Lower leg skin (tissue), 4 donors: ENCODE data around the gene UROC1. TPM values are rescaled to one million over a fixed set of nuclear protein-coding genes. Genes with fewer than 3 reads are reported as not detected.

Experiments used
- DNase-seq, 2 donors: peaks; one replicate each; pipeline ENCODE4 v3.0.0-alpha.2; 2019; ENCODE audit warnings: low spot score in 2 of 2
- H3K4me3 ChIP-seq: fragments of 200-600 bp; sonication (generic); 2 replicates; pipeline ENCODE4 v1.5.1; 2017; ENCODE audit warnings: mild to moderate bottlenecking, low read depth; ENCODE audit not compliant: poor library complexity, severe bottlenecking
- CTCF ChIP-seq, 3 donors: fragments of 450-650 bp; IDR thresholded peaks; one replicate each; pipeline ENCODE4 v1.5.1; 2016; ENCODE audit warnings: antibody characterized with exemption in 3 of 3, mild to moderate bottlenecking in 3 of 3, moderate library complexity in 2 of 3
- POLR2A ChIP-seq, 2 donors: fragments of 450-650 bp; IDR thresholded peaks; one replicate each; pipeline ENCODE4 v1.6.1; 2016 to 2017; ENCODE audit warnings: antibody characterized with exemption in 2 of 2, mild to moderate bottlenecking in 1 of 2, moderate library complexity in 1 of 2
- WGBS, 2 donors: methylation state at CpG; one replicate each; pipeline ENCODE4 v1.1.5; 2018; 5-methylcytosine and 5-hydroxymethylcytosine counted together
- intact Hi-C: fragments of 100-400 bp; cut with DNase I; formaldehyde crosslinking; loops from one replicate; pipeline ENCODE4 v1.15.0; 2023; ENCODE audit warnings: low total_unique reads
- total RNA-seq, 4 donors: library from RNA; depleted of rRNA; stranded (reverse); fragments of >200 nt; gene quantifications; one replicate each; pipeline ENCODE4 v1.1.0, GENCODE V29; 2016

The UROC1 gene
- total RNA-seq, 4 donors from 2014 or later: not detected

GRCh38 chr3:126485176-126485897, 32.2 kb downstream of the UROC1 start:
- no peak for TF ChIP-seq CTCF (IDR thresholded peaks at IDR 0.05)
- TF ChIP-seq POLR2A (IDR thresholded peaks at IDR 0.05): no peak
- WGBS, 2 donors: 85 to 88% methylated on average over 8 of the region's 8 CpGs
- intact Hi-C loops: no loop called here
- H3K4me3 ChIP-seq: no peak overlapping the region
- no peak for DNase-seq

- intact Hi-C loops: no loop called here
- 81 to 86% methylated on average over 3 of the region's 3 CpGs for WGBS, 2 donors
- DNase-seq: no peak
- no peak overlapping the region for H3K4me3 ChIP-seq
- TF ChIP-seq CTCF (IDR thresholded peaks at IDR 0.05): no peak
- TF ChIP-seq POLR2A (IDR thresholded peaks at IDR 0.05): no peak
Observed at GRCh38 chr3:126484662-126485061, 32.9 kb downstream of the UROC1 start.

- no peak overlapping the region for H3K4me3 ChIP-seq
- TF ChIP-seq CTCF (IDR thresholded peaks at IDR 0.05) (no peak), POLR2A (IDR thresholded peaks at IDR 0.05) (no peak)
- DNase-seq: no peak
- whole genome bisulfite sequencing, 2 donors: 90 to 91% methylated on average over 3 of the region's 3 CpGs
- intact Hi-C loops: no loop called here
Observed at GRCh38 chr3:126484148-126484547, 33.4 kb downstream of the UROC1 start.

GRCh38 chr3:126483321-126483761, 34.2 kb downstream of the UROC1 start:
- 91 to 94% methylated on average over 11 to 13 of the region's 14 CpGs for WGBS, 2 donors
- DNase-seq: no peak
- intact Hi-C loops: no loop called here
- no peak overlapping the region for H3K4me3 ChIP-seq
- no peak for TF ChIP-seq CTCF (IDR thresholded peaks at IDR 0.05)

- WGBS, 2 donors: 91 to 93% methylated on average over 15 of the region's 15 CpGs
- TF ChIP-seq POLR2A (IDR thresholded peaks at IDR 0.05) (no peak), CTCF (IDR thresholded peaks at IDR 0.05) (no peak)
- intact Hi-C loops: no loop called here
- no peak for DNase-seq
- H3K4me3 ChIP-seq: no peak overlapping the region
Observed at GRCh38 chr3:126482503-126483255, 34.9 kb downstream of the UROC1 start.
